Gastrocnemius medialis (tissue), 4 donors: ENCODE results near the gene ST6GALNAC1.

ENCODE experiments used
- POLR2A ChIP-seq, 2 donors: fragments of 450-650 bp; IDR thresholded peaks; one replicate each; pipeline ENCODE4 v1.6.1; 2017; ENCODE audit warnings: antibody characterized with exemption in 2 of 2, mild to moderate bottlenecking in 2 of 2, moderate library complexity in 2 of 2
- TF ChIP-seq, protein P1 (sequence below), 5 experiments: fragments of 450-650 bp in 3 of 5; fragments of 200-600 bp in 2 of 5; sonication (generic) in 2 of 5; IDR thresholded peaks in 4 of 5; conservative IDR thresholded peaks in 1 of 5; 1 replicate in 4 of 5; 2 replicates in 1 of 5; pipeline ENCODE4 v1.5.1; 2016 to 2019; ENCODE audit warnings: antibody characterized with exemption in 5 of 5, mild to moderate bottlenecking in 3 of 5, moderate library complexity in 3 of 5

DNA sequence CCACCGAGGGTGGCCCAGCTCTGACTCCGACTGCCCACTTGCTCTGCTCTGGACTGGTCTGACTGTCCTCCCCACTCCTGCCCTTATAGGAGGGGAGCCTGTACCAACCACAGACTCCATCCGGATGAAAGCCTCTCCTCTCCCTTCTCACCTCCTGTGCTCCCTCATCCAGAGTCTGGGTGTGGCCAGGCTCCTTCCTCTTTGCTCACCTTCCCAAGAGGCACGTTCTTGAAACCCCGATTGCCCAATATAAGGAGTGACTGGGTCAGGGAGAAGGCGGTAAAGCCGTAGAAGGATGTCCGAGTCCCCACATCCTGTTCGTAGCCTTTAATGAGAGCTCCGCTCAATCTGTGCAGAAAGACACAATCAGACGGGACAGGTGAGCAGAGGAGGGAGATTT lies 17.1 kb downstream of the ST6GALNAC1 start:
- TF ChIP-seq, protein P1, sequence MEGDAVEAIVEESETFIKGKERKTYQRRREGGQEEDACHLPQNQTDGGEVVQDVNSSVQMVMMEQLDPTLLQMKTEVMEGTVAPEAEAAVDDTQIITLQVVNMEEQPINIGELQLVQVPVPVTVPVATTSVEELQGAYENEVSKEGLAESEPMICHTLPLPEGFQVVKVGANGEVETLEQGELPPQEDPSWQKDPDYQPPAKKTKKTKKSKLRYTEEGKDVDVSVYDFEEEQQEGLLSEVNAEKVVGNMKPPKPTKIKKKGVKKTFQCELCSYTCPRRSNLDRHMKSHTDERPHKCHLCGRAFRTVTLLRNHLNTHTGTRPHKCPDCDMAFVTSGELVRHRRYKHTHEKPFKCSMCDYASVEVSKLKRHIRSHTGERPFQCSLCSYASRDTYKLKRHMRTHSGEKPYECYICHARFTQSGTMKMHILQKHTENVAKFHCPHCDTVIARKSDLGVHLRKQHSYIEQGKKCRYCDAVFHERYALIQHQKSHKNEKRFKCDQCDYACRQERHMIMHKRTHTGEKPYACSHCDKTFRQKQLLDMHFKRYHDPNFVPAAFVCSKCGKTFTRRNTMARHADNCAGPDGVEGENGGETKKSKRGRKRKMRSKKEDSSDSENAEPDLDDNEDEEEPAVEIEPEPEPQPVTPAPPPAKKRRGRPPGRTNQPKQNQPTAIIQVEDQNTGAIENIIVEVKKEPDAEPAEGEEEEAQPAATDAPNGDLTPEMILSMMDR (IDR thresholded peaks at IDR 0.05 in 4 of 5, conservative IDR thresholded peaks at IDR 0.05 in 1 of 5): no peak
- no peak for TF ChIP-seq POLR2A (IDR thresholded peaks at IDR 0.05)
